WERI-Rb-1 (cell line): Measurements from ENCODE around the gene MCM3AP.
A peak's percentile ranks its signal among the peaks of the same experiment; 100 is the strongest.

ENCODE experiments used
- DNase-seq: peaks from one replicate; pipeline ENCODE4 v3.0.0-alpha.2; 2020
- H3K27ac ChIP-seq: fragments of 250-450 bp; sonication (Bioruptor Pico); 2 replicates; pipeline ENCODE4 v1.5.1; 2020; ENCODE audit warnings: mild to moderate bottlenecking, moderate library complexity
- H3K27me3 ChIP-seq: fragments of 250-450 bp; sonication (Bioruptor Pico); 2 replicates; pipeline ENCODE4 v1.5.1; 2021; ENCODE audit warnings: mild to moderate bottlenecking, low read depth, moderate library complexity; ENCODE audit not compliant: insufficient read depth, severe bottlenecking
- H3K36me3 ChIP-seq: fragments of 250-450 bp; sonication (Bioruptor Pico); 2 replicates; pipeline ENCODE4 v1.5.1; 2020; ENCODE audit warnings: mild to moderate bottlenecking, moderate library complexity
- H3K4me3 ChIP-seq: 2 replicates; pipeline ENCODE4 v1.5.1; 2011; ENCODE audit warnings: low read depth, mild to moderate bottlenecking, control low read depth, low read length
- H3K9me3 ChIP-seq: fragments of 250-450 bp; sonication (Bioruptor Pico); 2 replicates; pipeline ENCODE4 v1.5.1; 2021; ENCODE audit warnings: mild to moderate bottlenecking, moderate library complexity; ENCODE audit not compliant: severe bottlenecking
- CTCF ChIP-seq: IDR thresholded peaks from 2 replicates; pipeline ENCODE4 v1.5.1; 2011; ENCODE audit warnings: low read depth, mild to moderate bottlenecking, control low read depth, inconsistent platforms, low read length

Gene MCM3AP

DNA sequence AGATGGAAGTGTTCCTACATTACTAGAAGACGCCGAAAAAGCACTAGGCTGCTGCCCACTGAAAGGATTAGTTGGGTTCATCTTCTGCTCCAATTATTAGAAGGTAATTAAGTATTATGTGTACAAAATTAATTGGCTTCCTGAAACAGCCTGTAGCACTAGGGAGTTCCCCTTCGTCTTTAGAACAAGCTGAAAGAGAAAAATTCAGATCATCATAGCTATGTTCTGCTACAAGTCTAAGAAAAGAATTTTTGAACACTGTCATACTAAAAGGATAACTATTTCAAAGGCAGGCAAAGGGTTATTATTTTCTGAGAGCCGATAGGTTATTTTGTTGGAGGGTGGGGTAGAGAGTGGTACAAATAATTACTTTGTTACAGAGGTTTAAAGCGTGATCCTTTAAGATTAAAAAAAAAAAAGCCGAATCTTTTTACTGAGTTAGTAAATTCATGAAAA, at the start of gene MCM3AP:
Gene MCM3AP, minus strand, starts transcription at position 406 of the 456 bp plus-strand sequence. Its CDS starts 325 bp downstream, at position 81.
- TF ChIP-seq CTCF, result no peak
- H3K36me3 ChIP-seq, result peaks cover 58% of the 10 kb centered on the region

GRCh38 chr21:46334351-46335140, 49.1 kb upstream of the MCM3AP start:
- TF ChIP-seq CTCF, result no peak
- Histone ChIP-seq H3K9me3 (no peaks in the 10 kb centered on the region), H3K4me3 (no peak overlapping the region), H3K27ac (no peak overlapping the region), H3K27me3 (no peaks in the 10 kb centered on the region), H3K36me3 (peaks cover 93% of the 10 kb centered on the region)
- no peak for DNase-seq

More for the DNA sequence above, at the start of gene MCM3AP:
- Histone ChIP-seq H3K4me3 (peak within 1 kb of the TSS; percentile 96), H3K27me3 (no peaks in the 10 kb centered on the region), H3K27ac (peak within 1 kb of the TSS; percentile 95), H3K9me3 (peaks cover 2% of the 10 kb centered on the region)
- DNase-seq, result no peak

DNA sequence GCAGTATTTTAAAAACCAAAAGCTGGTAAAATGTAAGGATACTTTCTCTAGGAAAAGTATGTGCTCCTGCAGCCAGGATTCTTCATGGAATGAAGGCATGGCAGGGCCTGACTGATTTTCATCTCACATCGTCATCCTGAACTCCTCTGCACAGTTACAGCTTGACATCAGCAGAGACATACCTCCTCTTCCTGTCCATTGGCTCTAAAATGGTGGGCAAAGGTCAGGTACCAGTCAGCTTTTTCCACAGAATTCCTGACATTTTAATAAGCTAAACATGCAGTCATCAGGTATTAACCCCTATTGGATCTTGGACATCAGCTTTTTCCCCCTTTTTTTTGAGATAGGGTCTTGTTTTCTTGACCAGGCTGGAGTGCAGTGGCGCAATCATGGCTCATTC, 44.4 kb upstream of the MCM3AP start:
- H3K27ac ChIP-seq, result no peak overlapping the region
- no peaks in the 10 kb centered on the region for H3K9me3 ChIP-seq
- H3K27me3 ChIP-seq, result no peaks in the 10 kb centered on the region
- TF ChIP-seq CTCF, result no peak
- H3K36me3 ChIP-seq, result peaks cover 80% of the 10 kb centered on the region
- DNase-seq, result no peak
- H3K4me3 ChIP-seq, result no peak overlapping the region

DNA sequence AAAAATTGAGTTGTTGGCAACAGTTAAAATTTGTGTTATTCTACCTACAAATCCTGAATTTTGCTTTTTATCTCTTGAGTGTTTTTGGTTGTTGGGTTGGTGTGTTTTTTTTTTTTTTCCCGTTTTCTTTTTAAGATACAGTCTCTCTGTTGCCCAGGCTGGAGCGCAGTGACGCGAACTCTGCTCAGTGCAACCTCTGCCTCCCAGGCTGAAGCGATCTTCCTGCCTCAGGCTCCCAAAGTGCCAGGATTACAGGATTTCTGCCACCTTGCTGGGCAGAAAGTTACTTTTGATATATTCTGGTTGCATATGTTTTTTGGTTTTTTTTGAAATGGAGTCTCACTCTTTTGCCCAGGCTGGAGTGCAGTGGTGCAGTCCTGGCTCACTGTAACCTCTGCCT, 42.7 kb upstream of the MCM3AP start:
- Histone ChIP-seq H3K36me3 (peaks cover 77% of the 10 kb centered on the region), H3K27ac (no peak overlapping the region), H3K27me3 (no peaks in the 10 kb centered on the region), H3K4me3 (no peak overlapping the region), H3K9me3 (peaks cover 3% of the 10 kb centered on the region)
- no peak for TF ChIP-seq CTCF
- DNase-seq, result no peak

GRCh38 chr21:46327711-46328110, 42.3 kb upstream of the MCM3AP start:
- Histone ChIP-seq H3K9me3 (peaks cover 7% of the 10 kb centered on the region), H3K36me3 (peaks cover 77% of the 10 kb centered on the region), H3K27ac (no peak overlapping the region), H3K27me3 (no peaks in the 10 kb centered on the region), H3K4me3 (no peak overlapping the region)
- TF ChIP-seq CTCF, result no peak
- no peak for DNase-seq
